Measurements from ENCODE around the gene DDX27. TPM values are rescaled to one million over a fixed set of nuclear protein-coding genes. Genes with fewer than 3 reads are reported as not detected.

The DDX27 gene
- total and polyA plus RNA-seq, 2 of the 13 experiments (the other 11 are each of a cell fraction or from before 2014, with no cell fraction given), result 42.6 to 72.8 TPM

DNA sequence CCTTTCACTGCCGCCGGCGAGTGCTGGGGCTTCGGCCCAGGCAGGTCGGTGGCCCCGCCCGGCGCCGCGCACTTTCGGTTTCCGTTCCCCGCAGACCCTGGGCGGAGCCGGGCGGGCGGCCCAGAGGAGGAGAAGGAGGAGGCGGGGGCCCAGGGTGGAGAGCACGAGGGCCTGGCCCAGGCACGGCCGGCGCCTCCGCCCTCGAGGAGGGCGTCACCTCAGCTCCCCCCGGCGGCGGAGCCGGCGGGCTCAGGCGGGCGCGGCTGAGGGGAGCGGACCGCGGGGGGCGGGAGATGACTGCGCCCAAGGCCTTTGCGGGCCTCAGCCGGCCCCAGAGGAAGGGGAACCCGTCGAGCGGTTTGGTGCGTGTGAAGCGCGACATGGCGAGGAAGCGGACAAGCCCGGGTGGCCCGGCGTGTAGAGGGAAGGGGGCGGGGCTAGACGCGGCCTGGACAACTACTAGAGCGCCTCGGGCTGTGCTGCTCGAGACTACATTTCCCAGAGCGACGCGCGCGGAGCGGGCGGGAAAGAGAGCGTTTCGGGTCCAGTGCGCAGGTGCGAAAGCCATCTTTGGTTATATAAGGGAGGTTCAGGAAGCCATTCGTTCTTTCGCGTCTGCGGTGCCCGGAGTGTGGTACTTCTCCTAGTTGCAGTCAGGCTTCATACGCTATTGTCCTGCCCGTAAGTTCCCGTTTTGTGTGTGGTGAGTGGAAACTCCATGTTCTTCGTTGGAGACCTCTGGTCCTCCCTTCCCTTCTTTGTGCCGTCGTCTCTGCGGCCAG lies 59.0 kb downstream of the DDX27 start, which contains the start of gene ZNFX1 (continued):
- TF ChIP-seq, protein P1, sequence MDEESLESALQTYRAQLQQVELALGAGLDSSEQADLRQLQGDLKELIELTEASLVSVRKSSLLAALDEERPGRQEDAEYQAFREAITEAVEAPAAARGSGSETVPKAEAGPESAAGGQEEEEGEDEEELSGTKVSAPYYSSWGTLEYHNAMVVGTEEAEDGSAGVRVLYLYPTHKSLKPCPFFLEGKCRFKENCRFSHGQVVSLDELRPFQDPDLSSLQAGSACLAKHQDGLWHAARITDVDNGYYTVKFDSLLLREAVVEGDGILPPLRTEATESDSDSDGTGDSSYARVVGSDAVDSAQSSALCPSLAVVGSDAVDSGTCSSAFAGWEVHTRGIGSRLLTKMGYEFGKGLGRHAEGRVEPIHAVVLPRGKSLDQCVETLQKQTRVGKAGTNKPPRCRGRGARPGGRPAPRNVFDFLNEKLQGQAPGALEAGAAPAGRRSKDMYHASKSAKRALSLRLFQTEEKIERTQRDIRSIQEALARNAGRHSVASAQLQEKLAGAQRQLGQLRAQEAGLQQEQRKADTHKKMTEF (CRISPR knock-in tag; IDR thresholded peaks at IDR 0.05), result peak; percentile 94
- TF ChIP-seq ZNF180 (CRISPR knock-in tag; IDR thresholded peaks at IDR 0.05; ENCODE audit: borderline replicate concordance, low read depth), result peak; percentile 97
- no peak; the same call in 1 of the 2 replicates for TF ChIP-seq ZNF7 (CRISPR knock-in tag; IDR thresholded peaks at IDR 0.05)
- peak; percentile 48 for TF ChIP-seq GLI4 (CRISPR knock-in tag; IDR thresholded peaks at IDR 0.05; ENCODE audit: borderline replicate concordance)
- no peak for TF ChIP-seq MBD4 (IDR thresholded peaks at IDR 0.05; ENCODE audit: borderline replicate concordance, low read length)
- TF ChIP-seq, protein P2, sequence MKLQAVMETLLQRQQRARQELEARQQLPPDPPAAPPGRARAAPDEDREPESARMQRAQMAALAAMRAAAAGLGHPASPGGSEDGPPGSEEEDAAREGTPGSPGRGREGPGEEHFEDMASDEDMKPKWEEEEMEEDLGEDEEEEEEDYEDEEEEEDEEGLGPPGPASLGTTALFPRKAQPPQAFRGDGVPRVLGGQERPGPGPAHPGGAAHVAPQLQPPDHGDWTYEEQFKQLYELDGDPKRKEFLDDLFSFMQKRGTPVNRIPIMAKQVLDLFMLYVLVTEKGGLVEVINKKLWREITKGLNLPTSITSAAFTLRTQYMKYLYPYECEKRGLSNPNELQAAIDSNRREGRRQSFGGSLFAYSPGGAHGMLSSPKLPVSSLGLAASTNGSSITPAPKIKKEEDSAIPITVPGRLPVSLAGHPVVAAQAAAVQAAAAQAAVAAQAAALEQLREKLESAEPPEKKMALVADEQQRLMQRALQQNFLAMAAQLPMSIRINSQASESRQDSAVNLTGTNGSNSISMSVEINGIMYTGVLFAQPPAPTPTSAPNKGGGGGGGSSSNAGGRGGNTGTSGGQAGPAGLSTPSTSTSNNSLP (IDR thresholded peaks at IDR 0.05; ENCODE audit: low read depth, low read length), result no peak
- peak; percentile 96 for TF ChIP-seq ZNF547 (CRISPR knock-in tag; IDR thresholded peaks at IDR 0.05)
- no peak; the same call in 1 of the 2 replicates for TF ChIP-seq RORA (CRISPR knock-in tag; IDR thresholded peaks at IDR 0.05)
- TF ChIP-seq ZNF225 (CRISPR knock-in tag; IDR thresholded peaks at IDR 0.05), result peak; percentile 70
- TF ChIP-seq, protein P3, sequence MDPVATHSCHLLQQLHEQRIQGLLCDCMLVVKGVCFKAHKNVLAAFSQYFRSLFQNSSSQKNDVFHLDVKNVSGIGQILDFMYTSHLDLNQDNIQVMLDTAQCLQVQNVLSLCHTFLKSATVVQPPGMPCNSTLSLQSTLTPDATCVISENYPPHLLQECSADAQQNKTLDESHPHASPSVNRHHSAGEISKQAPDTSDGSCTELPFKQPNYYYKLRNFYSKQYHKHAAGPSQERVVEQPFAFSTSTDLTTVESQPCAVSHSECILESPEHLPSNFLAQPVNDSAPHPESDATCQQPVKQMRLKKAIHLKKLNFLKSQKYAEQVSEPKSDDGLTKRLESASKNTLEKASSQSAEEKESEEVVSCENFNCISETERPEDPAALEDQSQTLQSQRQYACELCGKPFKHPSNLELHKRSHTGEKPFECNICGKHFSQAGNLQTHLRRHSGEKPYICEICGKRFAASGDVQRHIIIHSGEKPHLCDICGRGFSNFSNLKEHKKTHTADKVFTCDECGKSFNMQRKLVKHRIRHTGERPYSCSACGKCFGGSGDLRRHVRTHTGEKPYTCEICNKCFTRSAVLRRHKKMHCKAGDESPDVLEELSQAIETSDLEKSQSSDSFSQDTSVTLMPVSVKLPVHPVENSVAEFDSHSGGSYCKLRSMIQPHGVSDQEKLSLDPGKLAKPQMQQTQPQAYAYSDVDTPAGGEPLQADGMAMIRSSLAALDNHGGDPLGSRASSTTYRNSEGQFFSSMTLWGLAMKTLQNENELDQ (CRISPR knock-in tag; IDR thresholded peaks at IDR 0.05; ENCODE audit: borderline replicate concordance), result no peak
- peak; percentile 98 for TF ChIP-seq HNRNPK (IDR thresholded peaks at IDR 0.05; ENCODE audit: low read depth, low read length, poor library complexity, severe bottlenecking)
- TF ChIP-seq ZNF282 (IDR thresholded peaks at IDR 0.05; ENCODE audit: partially characterized antibody), result no peak
- TF ChIP-seq SATB2 (CRISPR knock-in tag; IDR thresholded peaks at IDR 0.05), result peak; percentile 99
- TF ChIP-seq BCL6 (CRISPR knock-in tag; IDR thresholded peaks at IDR 0.05), result peak; percentile 62
- peak; percentile 41; the same call in 1 of the 2 replicates for TF ChIP-seq NCOR1 (IDR thresholded peaks at IDR 0.05; ENCODE audit: borderline replicate concordance, low read length)
- peak; percentile 100 for TF ChIP-seq DR1 (CRISPR knock-in tag; IDR thresholded peaks at IDR 0.05)
- TF ChIP-seq, protein P4, sequence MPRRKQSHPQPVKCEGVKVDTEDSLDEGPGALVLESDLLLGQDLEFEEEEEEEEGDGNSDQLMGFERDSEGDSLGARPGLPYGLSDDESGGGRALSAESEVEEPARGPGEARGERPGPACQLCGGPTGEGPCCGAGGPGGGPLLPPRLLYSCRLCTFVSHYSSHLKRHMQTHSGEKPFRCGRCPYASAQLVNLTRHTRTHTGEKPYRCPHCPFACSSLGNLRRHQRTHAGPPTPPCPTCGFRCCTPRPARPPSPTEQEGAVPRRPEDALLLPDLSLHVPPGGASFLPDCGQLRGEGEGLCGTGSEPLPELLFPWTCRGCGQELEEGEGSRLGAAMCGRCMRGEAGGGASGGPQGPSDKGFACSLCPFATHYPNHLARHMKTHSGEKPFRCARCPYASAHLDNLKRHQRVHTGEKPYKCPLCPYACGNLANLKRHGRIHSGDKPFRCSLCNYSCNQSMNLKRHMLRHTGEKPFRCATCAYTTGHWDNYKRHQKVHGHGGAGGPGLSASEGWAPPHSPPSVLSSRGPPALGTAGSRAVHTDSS (CRISPR knock-in tag; conservative IDR thresholded peaks at IDR 0.05), result peak; percentile 89
- peak; percentile 91 for TF ChIP-seq ELF1 (CRISPR knock-in tag; IDR thresholded peaks at IDR 0.05)
- TF ChIP-seq, protein P5, sequence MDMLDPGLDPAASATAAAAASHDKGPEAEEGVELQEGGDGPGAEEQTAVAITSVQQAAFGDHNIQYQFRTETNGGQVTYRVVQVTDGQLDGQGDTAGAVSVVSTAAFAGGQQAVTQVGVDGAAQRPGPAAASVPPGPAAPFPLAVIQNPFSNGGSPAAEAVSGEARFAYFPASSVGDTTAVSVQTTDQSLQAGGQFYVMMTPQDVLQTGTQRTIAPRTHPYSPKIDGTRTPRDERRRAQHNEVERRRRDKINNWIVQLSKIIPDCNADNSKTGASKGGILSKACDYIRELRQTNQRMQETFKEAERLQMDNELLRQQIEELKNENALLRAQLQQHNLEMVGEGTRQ (IDR thresholded peaks at IDR 0.05; ENCODE audit: low read depth, low read length), result no peak
- TF ChIP-seq, protein P5 (CRISPR knock-in tag; IDR thresholded peaks at IDR 0.05; ENCODE audit: borderline replicate concordance), result no peak; the same call in 1 of the 2 replicates
